K562 (cell line): ENCODE data around the gene NBDY. TPM values are rescaled to one million over a fixed set of nuclear protein-coding genes. Genes with fewer than 3 reads are reported as not detected.
A peak's percentile ranks its signal among the peaks of the same experiment; 100 is the strongest.

Experiments used
- ATAC-seq: fragments of 200-7000 bp; cut with Tn5 transposase; 3 replicates; pipeline ENCODE4 v1.9.1; 2020; ENCODE audit warnings: moderate library complexity
- BruUV-seq: library from RNA; stranded (reverse); fragments of 400-500 nt; replicated peaks from 2 replicates; lab custom pipeline; 2021; lab: Mats Ljungman, UMichigan
- CTCF ChIA-PET: fragments of 300-600 bp; formaldehyde crosslinking; extraction: SDS; loops from one replicate; lab custom pipeline; 2021; ENCODE audit warnings: low intra/inter-chr PET ratio; lab: Yijun Ruan, JAX
- POLR2A ChIA-PET: fragments of 300-600, 350-650 bp; sonication (Branson Sonifier 250); formaldehyde crosslinking; extraction: SDS; loops from one replicate; lab custom pipeline; 2021; ENCODE audit warnings: antibody characterized with exemption, inconsistent platforms; lab: Yijun Ruan, JAX
- DNase-seq, 4 experiments: peaks; one replicate each; pipeline versions ENCODE4 v3.0.0 to v3.0.0-alpha.2; 2011 to 2018; ENCODE audit warnings: low spot score in 3 of 4, mixed read lengths in 3 of 4; ENCODE audit errors: extremely low read depth in 1 of 4
- FAIRE-seq: peaks from 2 replicates; lab custom pipeline; 2011; peaks lifted over from hg19 to GRCh38; lab: Jason Lieb, UNC
- H2AFZ ChIP-seq: 2 replicates; pipeline ENCODE4 v1.6.0; 2011; ENCODE audit warnings: low read depth, low read length, control low read depth, inconsistent platforms
- H3K27ac ChIP-seq: fragments of 200-600 bp; 3 replicates; pipeline ENCODE4 v1.8.0; 2011; ENCODE audit warnings: low read depth, mild to moderate bottlenecking, control low read depth, inconsistent platforms, low read length, moderate library complexity, mixed read lengths; ENCODE audit errors: extremely low read depth
- H3K27me3 ChIP-seq, 2 experiments: fragments of 300-600 bp in 1 of 2; 2 replicates in 1 of 2; 3 replicates in 1 of 2; pipeline versions ENCODE4 v1.6.0 to v1.8.0; 2011; ENCODE audit warnings: inconsistent platforms in 2 of 2, low read length in 2 of 2, mild to moderate bottlenecking in 1 of 2, mixed read lengths in 1 of 2, moderate library complexity in 1 of 2; ENCODE audit not compliant: control insufficient read depth in 2 of 2, insufficient read depth in 2 of 2
- H3K36me3 ChIP-seq: fragments of 300-600 bp; 3 replicates; pipeline ENCODE4 v1.8.0; 2011; ENCODE audit warnings: mild to moderate bottlenecking, low read length, inconsistent platforms; ENCODE audit not compliant: control insufficient read depth, insufficient read depth
- H3K4me1 ChIP-seq, 2 experiments: fragments of 200-600 bp in 1 of 2; replicated peaks in 1 of 2; 2 replicates in 1 of 2; 3 replicates in 1 of 2; pipeline versions ENCODE4 v1.5.1 to v1.8.0; 2011; ENCODE audit warnings: inconsistent platforms in 2 of 2, low read length in 2 of 2, mild to moderate bottlenecking in 1 of 2, mixed read lengths in 1 of 2, moderate library complexity in 1 of 2; ENCODE audit not compliant: control insufficient read depth in 2 of 2, insufficient read depth in 2 of 2
- H3K4me2 ChIP-seq: 2 replicates; pipeline ENCODE4 v1.6.1; 2011; ENCODE audit warnings: low read length, control low read depth, inconsistent platforms, mixed read lengths; ENCODE audit not compliant: insufficient read depth
- H3K4me3 ChIP-seq: fragments of 200-600 bp; sonication (generic), shearing (Covaris generic); 2 replicates; pipeline ENCODE4 v1.5.1; 2016; ENCODE audit warnings: control low read depth, inconsistent platforms
- H3K79me2 ChIP-seq: fragments of 200-600 bp; 3 replicates; pipeline ENCODE4 v1.8.0; 2011; ENCODE audit warnings: low read length, inconsistent platforms; ENCODE audit not compliant: control insufficient read depth, insufficient read depth
- H3K9ac ChIP-seq, 2 experiments: 2 replicates each; pipeline versions ENCODE4 v1.6.0 to v1.6.1; 2011; ENCODE audit warnings: low read depth in 2 of 2, low read length in 2 of 2, control low read depth in 1 of 2, inconsistent platforms in 1 of 2, mild to moderate bottlenecking in 1 of 2, mixed read lengths in 1 of 2; ENCODE audit not compliant: insufficient read depth in 1 of 2
- H3K9me1 ChIP-seq: one replicate; pipeline ENCODE4 v1.6.0; 2011; ENCODE audit warnings: inconsistent platforms, mild to moderate bottlenecking, low read length, moderate library complexity; ENCODE audit not compliant: control insufficient read depth, insufficient read depth
- H3K9me3 ChIP-seq: replicated peaks from 2 replicates; pipeline ENCODE4 v1.5.1; 2011; ENCODE audit warnings: low read depth, low read length, inconsistent platforms; ENCODE audit not compliant: control insufficient read depth, insufficient read depth
- H4K20me1 ChIP-seq: replicated peaks from 2 replicates; pipeline ENCODE4 v1.6.1; 2011; ENCODE audit warnings: low read length, inconsistent platforms, mixed read lengths; ENCODE audit not compliant: control insufficient read depth, insufficient read depth
- CTCF ChIP-seq, 3 experiments: IDR thresholded peaks in 2 of 3; conservative IDR thresholded peaks in 1 of 3; 2 replicates each; pipeline ENCODE4 v1.5.1; 2011 to 2012; ENCODE audit warnings: low read length in 3 of 3, mild to moderate bottlenecking in 3 of 3, control low read depth in 2 of 3, improper control_type of control experiment in 1 of 3, inconsistent platforms in 1 of 3, low read depth in 1 of 3, mixed read lengths in 1 of 3, moderate library complexity in 1 of 3; ENCODE audit not compliant: insufficient read depth in 2 of 3
- KDM4B ChIP-seq, 2 experiments: fragments of 450-650 bp in 1 of 2; sonication (generic) in 1 of 2; IDR thresholded peaks; 2 replicates each; pipeline ENCODE4 v1.6.1; 2016 to 2017; ENCODE audit warnings: borderline replicate concordance in 2 of 2, antibody characterized with exemption in 1 of 2, low read depth in 1 of 2, mild to moderate bottlenecking in 1 of 2
- NFE2L1 ChIP-seq: fragments of 450-650 bp; IDR thresholded peaks from 2 replicates; pipeline ENCODE4 v1.6.1; 2016; ENCODE audit warnings: missing genetic modification characterization, low read depth, mild to moderate bottlenecking, missing compliant biosample characterization, moderate library complexity, borderline replicate concordance
- POLR2A ChIP-seq: fragments of 450-650 bp; conservative IDR thresholded peaks from 2 replicates; pipeline ENCODE4 v1.6.1; 2016
- RAD21 ChIP-seq, 2 experiments: fragments of 250-450 bp in 1 of 2; fragments of 450-650 bp in 1 of 2; sonication (Bioruptor Pico) in 1 of 2; formaldehyde crosslinking in 1 of 2; IDR thresholded peaks in 1 of 2; conservative IDR thresholded peaks in 1 of 2; 2 replicates each; pipeline versions ENCODE4 v1.4.0 to v1.8.0; 2020 to 2022; ENCODE audit warnings: mild to moderate bottlenecking in 2 of 2, moderate library complexity in 1 of 2
- REST ChIP-seq, 2 experiments: fragments of 450-650 bp; formaldehyde crosslinking in 1 of 2; IDR thresholded peaks; 2 replicates each; pipeline versions ENCODE4 v1.4.0 to v1.6.1; 2014 to 2020; ENCODE audit warnings: mild to moderate bottlenecking in 2 of 2, borderline replicate concordance in 1 of 2, low read depth in 1 of 2
- SMC3 ChIP-seq: conservative IDR thresholded peaks from 2 replicates; pipeline ENCODE4 v1.6.1; 2011; ENCODE audit warnings: low read depth, low read length, improper control_type of control experiment; ENCODE audit not compliant: insufficient read depth
- ZFP30 ChIP-seq: fragments of 250-450 bp; sonication (Bioruptor Pico); IDR thresholded peaks from 2 replicates; pipeline ENCODE4 v1.8.0; 2022; ENCODE audit warnings: moderate library complexity, mild to moderate bottlenecking, inconsistent platforms, borderline replicate concordance
- ZNF384 ChIP-seq: IDR thresholded peaks from 2 replicates; pipeline ENCODE4 v1.6.1; 2012; ENCODE audit warnings: low read depth, low read length, improper control_type of control experiment
- ZNF780A ChIP-seq: fragments of 250-450 bp; sonication (Bioruptor Pico); IDR thresholded peaks from 2 replicates; pipeline ENCODE4 v1.5.0; 2021; ENCODE audit warnings: mild to moderate bottlenecking
- WGBS: fragments of 100-300 bp; shearing (Covaris generic); methylation state at CpG from one replicate; pipeline ENCODE4 v1.1.6; 2016; ENCODE audit warnings: low coverage, mixed read lengths; ENCODE audit not compliant: insufficient coverage; ENCODE audit errors: missing lambda C conversion rate; 5-methylcytosine and 5-hydroxymethylcytosine counted together
- in situ Hi-C: fragments of 300-500 bp; cut with MboI; formaldehyde crosslinking; loops from 4 replicates; pipeline ENCODE4 v1.15.0; 2018; ENCODE audit warnings: inconsistent platforms, mixed read lengths
- intact Hi-C: fragments of 100-400 bp; cut with micrococcal nuclease; formaldehyde crosslinking; loops from 2 replicates; pipeline ENCODE4 v1.14.2; 2022
- polyA plus RNA-seq, 8 experiments: library from polyadenylated mRNA; depleted of rRNA in 4 of 8; stranded (reverse) in 5 of 8; unstranded in 3 of 8; fragments of >200 nt; fragmentation: Nextera tagmentation in 2 of 8; fragmentation: Illumina TruSeq in 1 of 8; extraction: Ambion mirVana in 2 of 8; extraction: Trizol in 1 of 8; gene quantifications; 2 replicates each; pipeline versions ENCODE4 v1.2.1 to v1.2.3, GENCODE V29; 2011 to 2014; ENCODE audit warnings: inconsistent platforms in 1 of 8, missing spikeins in 1 of 8
- total RNA-seq, 7 experiments: library from RNA; depleted of rRNA in 6 of 7; stranded (reverse); fragments of >200 nt in 6 of 7; fragmentation: Illumina TruSeq in 2 of 7; extraction: Trizol in 2 of 7; gene quantifications; 2 replicates each; pipeline versions ENCODE4 v1.2.1 to v1.2.3, GENCODE V29; 2011 to 2021; ENCODE audit warnings: low replicate concordance in 1 of 7

Gene NBDY
- total and polyA plus RNA-seq, 9 of the 15 experiments (the other 6 are each of a cell fraction or from before 2014, with no cell fraction given): 1.00 to 24.7 (median 7.0) TPM

DNA sequence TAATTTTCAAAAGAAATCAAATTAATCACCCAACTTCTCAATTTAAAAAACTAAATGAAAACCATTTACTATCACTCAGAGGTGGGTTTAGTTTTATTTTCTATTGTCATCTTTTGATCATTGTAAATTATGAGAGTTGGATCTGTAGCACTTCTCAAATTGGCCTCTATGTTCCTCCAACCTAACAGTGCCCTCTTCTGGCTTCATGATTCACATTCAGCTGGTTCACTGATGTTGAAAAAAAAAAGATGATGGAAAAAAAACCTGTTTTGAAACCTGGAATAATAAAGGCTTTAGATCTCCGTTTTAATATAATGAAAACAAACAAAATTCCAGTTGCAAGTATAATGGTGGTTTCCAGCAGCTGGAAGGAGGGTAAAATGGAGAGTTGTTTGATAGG, 2.4 kb upstream of the NBDY start:
- Histone ChIP-seq H3K27me3 (no peaks in the 10 kb centered on the region), H3K79me2 (no peaks in the 10 kb centered on the region), H3K4me3 (no peak overlapping the region), H3K4me2 (no peak overlapping the region), H3K9me1 (no peaks in the 10 kb centered on the region), H3K27ac (no peak overlapping the region), H3K36me3 (no peaks in the 10 kb centered on the region), H4K20me1 (no peaks in the 10 kb centered on the region), H3K4me1 (no peaks in the 10 kb centered on the region), H2AFZ (no peak overlapping the region), H3K9ac (no peak overlapping the region), H3K9me3 (no peaks in the 10 kb centered on the region)
- TF ChIP-seq NFE2L1 (tag) (no peak), KDM4B (IDR thresholded peaks at IDR 0.05; ENCODE audit: borderline replicate concordance in 2 of 2, low read depth in 1 of 2) (no peak), RAD21 (CRISPR knock-in tag; conservative IDR thresholded peaks at IDR 0.05 in 1 of 2, IDR thresholded peaks at IDR 0.05 in 1 of 2) (peak; percentile 48 to 70), ZFP30 (CRISPR knock-in tag) (no peak), ZNF780A (no peak), POLR2A (no peak), REST (IDR thresholded peaks at IDR 0.05; ENCODE audit: borderline replicate concordance) (peak; percentile 26; the same call in 1 of the 2 replicates), REST (CRISPR knock-in tag; IDR thresholded peaks at IDR 0.05; ENCODE audit: low read depth) (no peak), CTCF (IDR thresholded peaks at IDR 0.05 in 2 of 3, conservative IDR thresholded peaks at IDR 0.05 in 1 of 3; ENCODE audit: insufficient read depth in 2 of 3, low read depth in 1 of 3, low read length in 3 of 3) (peak; percentile 45 to 69 (median 58); a peak in 5 of 6 replicates), SMC3 (peak; percentile 46; the same call in 1 of the 2 replicates), ZNF384 (peak; percentile 79)
- no TSS peak for BruUV-seq
- in situ Hi-C loops: loop anchor here (25.0 kb wide), 1 partner anchor 1589 kb away; no protein-coding TSS in a partner anchor
- ATAC-seq (peak; percentile 69; the same call in 2 of the 3 replicates), FAIRE-seq (peak; percentile 70), DNase-seq (peak; percentile 7 to 55 (median 16))
- ChIA-PET POLR2A (interaction anchor here (0.8 kb wide), 1 partner anchor 494 kb away, joined by 4 read pairs; no protein-coding TSS in a partner anchor), CTCF (no interaction called here)
- intact Hi-C loops: loop anchor here (1.0 kb wide), 1 partner anchor 444 kb away; no protein-coding TSS in a partner anchor
- 0% methylated on average over 1 of the region's 1 CpG for WGBS
